ENCODE data around the gene GRIK2.

Gene GRIK2

DNA sequence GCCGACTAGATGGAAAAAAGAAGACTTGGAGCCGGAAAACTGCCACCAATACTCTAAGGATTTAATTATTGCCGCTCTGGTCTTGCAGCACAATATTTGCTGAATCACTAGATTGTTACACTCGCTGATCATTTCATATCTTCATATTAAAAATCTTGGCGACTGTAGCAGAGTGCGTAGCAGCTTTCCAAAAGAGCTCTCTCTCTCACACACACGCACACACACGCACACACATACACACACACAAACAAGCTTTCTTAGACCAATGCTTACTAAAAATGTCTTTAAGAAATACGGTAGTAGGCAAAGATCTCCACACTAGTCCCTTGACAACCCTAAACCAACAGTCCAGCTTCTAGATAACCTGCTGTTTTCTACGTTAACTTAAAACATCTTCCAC lies 7.7 kb downstream of the GRIK2 start:
- no peak for DNase-seq

DNA sequence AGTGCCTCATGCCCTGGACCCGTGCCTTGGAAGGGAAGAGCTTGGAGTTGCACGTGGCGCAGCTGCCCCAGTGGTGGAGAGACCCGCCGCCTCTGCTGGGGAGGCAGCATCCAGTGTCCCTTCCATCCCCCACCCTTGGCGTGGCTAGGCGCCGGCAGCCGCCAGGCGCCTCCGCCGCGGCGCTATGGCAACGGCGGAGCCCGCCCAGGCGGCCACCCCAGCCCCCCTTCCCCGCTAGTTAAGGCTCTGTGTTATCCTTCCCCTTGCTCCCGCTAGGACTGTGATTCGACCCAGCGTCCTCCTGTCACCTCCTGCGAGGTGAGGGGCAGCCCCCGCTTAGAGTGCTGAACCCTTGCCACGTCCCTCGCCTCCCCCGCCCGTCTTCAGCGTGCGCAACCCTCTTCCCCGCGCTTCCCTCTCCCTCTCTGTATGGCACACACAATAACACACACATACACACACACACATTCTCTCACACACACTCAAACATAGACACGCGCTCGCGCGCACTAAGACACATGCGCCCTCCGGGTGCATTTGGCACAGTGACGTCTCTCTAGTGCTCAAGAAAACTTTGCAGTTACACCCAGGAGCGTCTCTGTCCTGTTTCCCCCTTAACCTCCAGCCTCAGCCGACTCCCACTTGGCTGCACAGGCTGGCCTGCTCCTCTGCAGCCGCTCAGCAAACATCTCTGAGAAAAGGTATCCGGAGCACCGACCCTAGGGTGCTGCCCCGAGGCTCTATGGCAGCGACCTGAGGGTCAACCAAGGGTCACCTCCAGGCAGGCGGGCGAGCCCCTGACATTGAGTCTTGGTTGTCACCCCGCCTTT lies 8.5 kb downstream of the GRIK2 start:
- no peak for DNase-seq

DNA sequence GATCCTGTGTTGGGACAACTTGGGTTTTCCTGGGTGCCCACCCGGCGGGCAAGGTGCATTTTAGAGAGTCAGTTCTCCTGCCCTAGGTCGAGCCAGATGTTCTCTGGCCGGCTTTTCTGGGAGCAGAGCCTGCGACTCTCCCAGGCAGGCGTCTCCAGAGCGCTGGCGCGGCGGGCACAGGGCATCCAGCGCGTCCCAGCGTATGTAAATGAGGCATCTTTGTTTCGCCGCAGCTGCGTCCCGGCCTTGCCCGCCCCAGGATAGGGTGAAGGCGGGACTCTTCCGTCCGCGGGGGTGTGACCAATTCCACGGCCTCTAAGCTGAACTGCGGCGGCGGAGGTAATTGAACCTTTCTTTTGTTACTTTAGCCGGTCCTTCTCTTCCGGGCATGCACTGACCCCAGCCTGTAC lies 9.1 kb downstream of the GRIK2 start:
- DNase-seq, result no peak

DNA sequence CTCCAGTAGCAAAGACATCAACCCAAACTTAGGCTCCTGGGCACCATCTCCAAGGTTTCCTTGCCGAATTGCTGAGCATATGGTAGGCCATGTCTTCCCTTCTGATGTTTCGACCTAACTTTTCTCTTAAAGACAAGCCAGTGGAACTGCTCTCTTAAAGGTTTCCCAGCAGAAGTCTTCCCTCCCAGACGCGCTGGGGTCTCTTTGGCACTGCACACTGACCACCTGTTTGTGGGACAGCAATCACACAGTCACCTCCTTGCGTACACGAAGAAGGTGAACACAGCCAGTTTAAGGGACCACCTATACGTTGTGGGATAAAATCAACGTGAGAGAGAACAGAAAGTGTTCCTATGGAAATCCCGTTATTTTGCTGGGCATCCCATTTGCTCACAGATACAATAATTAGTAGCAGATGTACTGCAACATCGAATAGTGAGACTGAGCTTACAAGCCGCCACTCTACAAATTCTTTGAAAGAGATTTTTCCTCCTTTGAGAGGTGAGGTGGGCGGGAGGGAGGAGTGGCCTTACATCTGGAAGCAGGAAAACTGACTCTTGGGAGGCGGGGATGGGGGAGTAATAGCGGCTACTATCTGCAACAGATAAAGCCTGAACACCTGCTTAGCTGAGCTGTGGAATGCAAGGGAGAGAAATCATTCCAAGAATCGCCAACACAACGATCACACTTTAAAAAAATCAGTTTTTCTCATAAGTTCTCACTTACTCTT lies 9.9 kb downstream of the GRIK2 start:
- no peak for DNase-seq

DNA sequence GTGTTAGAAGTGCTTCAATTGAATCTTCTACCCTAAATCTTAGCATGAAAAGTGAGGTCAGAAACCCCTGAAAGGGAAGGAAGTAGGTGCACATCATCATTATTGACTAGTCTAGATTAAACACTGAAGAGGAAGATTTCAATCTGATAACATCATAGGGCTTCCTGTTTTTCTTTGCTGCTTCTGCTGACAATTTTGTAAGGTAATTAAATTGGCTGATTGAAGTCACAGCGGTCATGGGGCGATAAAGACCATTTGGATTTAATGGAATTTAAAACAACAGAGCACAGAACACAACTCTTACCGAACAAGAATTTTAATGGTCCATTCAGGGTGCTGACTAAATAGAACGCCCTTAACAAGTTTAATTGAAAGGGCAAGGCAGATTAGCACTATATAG lies 11.3 kb downstream of the GRIK2 start:
- DNase-seq, result no peak

DNA sequence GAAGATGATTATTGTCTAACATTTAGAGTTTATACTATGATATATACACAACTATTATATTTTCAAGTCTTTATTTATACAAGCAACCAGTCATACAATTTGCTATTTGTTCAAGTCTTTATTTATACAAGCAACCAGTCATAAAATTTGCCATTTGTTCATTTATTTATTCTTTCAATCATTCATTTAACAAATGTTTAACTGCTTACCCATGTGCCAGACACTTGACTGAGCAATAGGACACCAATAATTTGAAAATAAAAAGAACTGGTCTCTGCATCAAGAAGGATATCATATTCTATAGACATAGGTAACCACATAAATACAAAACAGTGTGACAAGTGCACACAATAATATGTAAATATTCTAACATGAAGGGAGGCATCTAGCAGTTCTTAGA lies 20.3 kb downstream of the GRIK2 start:
- DNase-seq, result no peak

DNA sequence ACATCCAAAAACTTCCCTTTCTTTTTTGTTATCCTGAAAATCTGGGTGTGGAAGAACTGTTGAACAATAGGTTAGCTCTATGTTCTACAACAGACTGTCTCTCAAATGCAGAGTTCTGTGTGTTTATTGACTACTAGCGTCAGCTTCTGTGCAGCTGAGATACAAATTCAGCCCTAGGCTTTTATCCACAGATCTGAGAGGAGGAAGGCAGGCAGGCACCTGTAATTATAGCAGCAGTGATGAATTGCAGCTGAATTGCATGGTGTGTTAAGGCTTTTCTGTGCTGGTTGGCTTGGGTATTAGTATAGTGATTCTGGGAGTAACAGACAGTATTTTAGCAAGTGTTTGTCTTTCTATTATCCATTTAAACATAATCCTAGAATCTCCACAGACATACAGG lies 24.4 kb downstream of the GRIK2 start:
- no peak for DNase-seq

DNA sequence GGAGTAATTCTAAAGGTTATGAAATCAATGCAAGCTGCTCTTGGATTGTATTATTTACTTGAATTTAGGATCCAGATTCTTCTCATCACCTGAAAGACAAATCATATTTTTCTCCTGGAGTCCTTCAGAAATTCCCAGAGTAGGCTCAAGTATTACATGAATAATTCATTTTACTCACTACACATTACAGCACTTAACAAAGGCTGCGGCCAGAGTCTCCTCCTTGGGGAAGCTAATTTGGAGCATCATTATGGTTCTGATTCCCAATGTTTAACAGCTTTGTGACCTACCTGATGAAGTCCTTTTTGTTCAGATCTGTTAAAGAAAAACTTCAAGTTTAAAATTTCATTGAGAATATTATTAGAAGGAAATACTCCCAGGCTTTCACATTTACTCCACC lies 28.7 kb downstream of the GRIK2 start:
- DNase-seq, result no peak

DNA sequence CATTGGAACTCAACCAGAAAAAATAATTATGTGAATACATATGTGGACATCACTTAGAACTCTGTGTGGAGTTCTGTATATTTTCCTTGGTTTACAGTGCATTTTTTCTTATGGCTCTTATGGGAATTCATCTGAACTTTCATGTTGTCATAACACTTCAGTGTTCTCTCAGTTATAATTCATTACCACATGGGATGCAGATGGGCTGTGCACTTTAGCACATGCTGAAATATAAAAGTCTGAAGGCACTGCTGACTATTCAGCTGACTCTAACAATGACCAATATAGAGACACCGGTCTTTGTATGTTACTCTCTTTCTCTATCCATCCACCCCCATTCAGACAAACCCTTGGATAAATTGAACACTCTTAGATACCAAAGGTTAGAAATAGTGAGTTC lies 29.3 kb downstream of the GRIK2 start:
- DNase-seq, result no peak

DNA sequence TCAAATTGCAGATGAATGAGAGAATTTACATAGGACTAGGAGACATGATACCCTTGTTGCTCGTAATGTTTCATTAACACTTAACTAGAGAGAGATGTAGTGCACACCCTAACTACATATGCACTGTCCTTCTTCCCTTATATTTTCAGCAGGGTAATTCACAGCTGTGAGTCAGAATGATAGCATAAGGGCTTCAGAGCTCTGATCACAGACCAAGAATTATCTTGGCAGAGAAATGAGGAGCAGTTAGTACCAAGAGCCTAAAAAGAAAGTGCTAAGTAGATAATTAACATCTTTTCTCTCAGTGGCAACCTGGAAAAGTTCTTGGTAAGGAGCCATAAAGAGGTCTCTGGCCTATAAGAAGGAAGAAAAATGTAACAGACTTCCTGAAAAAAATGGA lies 35.8 kb downstream of the GRIK2 start:
- no peak for DNase-seq

DNA sequence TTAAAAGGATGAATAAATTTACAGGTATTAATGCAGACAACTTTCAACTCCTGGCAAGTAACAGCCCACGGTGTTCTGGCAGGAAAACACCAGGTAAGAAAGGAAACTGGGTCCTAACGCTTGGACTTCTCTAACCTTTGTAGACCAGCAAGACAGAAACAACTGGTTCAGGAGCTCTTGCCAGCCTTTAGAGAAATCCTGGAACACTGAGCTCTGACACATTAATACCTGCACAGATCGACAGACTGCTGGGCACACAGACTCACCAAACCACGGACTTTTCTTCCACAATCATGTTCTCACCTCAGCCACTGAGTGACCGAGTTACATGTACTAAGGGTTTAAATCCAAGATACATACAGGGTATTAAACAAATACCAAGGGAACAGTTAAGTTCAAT lies 36.3 kb downstream of the GRIK2 start:
- DNase-seq, result no peak

DNA sequence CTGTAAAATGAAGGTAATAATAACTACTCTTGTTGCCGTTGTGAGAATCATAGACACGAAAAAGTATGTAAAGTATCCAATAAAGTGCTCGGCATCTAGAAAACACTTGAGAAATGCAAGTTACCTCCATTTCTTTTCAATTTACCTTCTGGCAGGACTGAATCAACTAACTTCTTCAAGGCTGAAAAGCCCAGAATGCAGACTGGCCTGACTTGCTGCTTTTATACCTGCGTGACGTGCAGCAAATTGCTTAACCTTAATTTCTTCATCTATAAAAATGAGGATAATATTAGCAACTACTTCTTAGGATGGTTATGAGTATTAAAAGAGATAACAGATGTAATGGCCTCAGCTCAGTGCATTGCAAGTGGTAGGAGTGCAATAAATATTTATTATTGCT lies 39.6 kb downstream of the GRIK2 start:
- DNase-seq, result no peak

DNA sequence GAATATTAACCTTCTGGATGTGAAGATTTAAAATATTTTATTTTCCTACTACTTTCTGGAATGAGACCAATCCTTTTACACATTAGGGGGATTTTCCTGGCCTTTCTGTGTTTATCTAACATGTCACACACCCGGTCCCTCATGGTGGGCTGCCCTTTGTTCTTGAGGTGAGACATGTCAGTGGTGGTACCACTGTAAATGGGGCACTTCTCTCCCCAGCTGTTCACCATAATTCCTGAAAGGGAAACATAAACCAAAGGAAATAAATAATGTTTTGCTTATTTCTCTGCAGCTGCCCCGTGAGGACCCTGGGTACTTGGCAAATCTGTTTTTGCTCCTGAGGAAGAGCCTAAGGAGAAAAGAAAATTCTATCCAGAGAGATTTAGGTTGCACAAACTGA lies 41.1 kb downstream of the GRIK2 start:
- DNase-seq, result no peak

DNA sequence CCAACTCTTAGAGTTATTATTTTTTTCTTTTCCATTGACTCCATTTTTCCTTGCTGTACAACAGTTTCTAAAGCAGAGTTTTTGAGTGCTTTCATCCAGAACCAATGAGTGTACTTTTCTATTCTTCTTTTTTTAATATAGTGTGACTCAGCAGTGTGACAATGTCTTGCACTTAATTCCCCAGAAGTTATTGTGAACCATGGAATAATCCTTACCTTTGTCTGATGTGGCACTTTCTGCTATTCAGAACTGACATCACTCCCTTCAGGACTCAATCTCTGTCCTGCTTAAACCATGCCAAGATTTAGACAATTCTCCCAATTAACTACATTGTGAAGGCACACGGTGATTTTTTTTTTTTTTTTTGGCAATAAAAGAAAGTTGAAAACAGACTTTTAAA lies 41.5 kb downstream of the GRIK2 start:
- DNase-seq, result no peak

DNA sequence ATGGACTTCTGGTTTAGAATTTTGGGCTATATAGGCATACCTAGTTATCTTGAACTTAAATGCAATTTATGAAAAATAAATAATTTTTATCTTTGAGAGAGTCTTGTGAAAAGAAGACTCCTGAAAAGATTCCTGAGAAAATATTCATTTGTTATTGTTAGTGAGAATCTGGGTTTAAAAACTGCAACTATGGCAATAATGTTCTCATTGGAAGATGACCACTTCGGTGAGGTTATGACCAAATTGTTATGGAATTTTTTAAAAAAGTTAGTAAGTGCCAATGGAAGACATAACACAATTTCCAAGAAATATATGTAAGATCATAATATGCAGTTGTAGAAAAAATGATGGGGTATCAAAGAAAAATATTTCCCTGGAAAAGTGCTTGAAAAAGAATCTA lies 46.3 kb downstream of the GRIK2 start:
- DNase-seq, result no peak

DNA sequence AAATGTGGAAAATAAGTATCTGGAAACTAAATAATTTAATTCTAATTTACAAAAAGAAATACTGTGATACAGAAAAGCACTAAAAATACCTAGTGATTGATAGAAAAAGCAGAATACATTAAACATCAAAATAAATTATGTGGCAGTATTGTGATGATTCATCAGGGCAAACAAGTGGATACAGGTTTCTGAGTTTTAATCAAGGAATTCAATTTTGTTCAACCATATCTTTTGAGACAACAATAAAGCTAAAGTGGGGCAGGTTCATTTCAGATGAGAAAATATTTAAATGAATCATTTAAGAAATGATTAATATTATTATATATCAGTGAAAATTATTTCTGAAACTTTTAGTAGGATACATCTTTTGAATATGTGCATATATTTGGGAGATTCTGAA lies 49.8 kb downstream of the GRIK2 start:
- no peak for DNase-seq

DNA sequence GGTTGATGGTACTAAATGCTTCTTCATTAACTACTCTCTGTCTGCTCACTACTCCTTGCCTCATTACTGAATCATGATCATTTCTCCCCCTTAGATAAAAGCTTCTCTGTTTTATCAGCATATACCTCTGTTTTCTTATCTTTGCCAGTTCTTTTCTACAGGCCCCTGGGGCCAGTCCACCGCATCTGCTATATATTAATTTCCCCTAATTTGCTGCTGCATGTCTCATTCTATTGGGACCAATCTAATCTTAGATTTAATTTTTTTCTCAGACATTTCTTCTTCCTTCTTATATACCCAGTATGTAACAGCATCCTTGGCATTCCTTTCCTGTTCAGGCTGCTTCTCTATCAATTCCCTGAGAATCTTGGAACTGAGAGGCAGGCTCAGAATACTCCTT lies 51.2 kb downstream of the GRIK2 start:
- no peak for DNase-seq

DNA sequence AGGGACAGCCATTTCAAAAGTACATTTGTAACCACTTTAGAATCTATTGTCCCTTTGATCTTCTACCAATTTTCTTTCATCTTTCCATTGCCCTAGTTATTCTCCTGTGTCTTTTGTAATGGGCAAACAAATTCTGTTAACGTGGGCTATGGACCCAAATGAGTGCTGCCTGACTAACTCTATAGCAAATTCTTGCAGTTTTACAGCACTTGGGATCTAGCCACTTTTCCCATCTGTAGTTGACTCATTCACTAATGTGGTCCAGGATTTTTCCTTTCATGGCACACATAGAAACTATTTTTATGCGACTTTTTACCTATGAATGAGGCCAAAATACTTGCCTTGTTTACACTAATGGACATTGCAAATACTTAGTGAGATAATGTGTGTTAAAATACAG lies 52.0 kb downstream of the GRIK2 start:
- no peak for DNase-seq

DNA sequence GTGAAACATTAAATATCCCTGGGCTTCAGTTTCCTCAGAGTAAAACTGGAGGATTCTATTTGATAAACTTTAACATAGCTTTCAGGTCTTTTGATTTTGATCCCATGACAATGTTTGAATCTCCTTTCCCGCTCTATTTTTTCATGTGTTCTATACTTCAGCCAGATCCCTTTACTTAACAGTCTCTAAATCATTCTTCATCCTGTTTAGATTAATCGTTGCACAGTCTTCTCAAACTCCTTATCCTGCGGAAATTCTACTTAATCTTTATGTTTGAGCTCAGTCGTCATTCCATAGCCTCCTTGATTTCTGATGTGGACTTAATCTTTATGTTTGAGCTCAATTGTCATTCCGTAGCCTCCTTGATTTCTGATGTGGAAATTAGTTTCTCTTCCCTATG lies 57.4 kb downstream of the GRIK2 start:
- no peak for DNase-seq

DNA sequence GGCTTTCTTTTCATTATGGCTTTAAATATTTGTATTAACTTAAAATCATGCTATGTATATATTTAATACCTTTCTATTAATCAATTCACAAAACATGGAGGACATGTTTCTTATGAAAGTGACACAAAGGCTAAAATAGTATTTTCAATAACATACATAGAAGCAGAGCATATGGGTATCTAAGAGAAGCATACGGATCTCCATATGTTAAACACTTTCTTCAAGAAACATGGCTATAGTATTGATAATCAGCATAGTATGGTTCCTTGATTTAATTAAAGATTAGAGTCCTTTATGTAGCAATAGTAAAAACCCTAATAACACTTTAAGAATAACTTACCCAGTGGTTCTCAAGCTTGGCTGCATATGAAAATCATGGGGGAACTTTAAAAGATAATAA lies 58.5 kb downstream of the GRIK2 start:
- DNase-seq, result no peak

DNA sequence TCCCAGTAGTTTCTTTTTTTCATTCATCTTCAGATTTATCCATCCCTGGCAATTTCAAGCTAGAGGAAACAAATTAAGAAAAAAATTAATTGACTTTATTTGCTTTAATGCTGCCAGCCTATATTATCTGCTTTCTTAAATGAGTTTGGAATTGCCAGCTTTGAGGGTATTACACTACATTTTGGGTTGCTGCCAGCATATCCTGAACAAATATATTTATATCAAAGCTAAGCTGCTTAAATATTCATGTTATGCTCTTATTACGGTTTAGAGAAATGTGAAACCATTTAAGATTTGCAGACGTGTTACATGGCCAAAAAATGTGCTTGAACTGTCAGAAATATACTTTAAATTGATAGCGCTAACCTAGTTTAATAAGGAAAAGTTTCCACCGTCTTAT lies 59.7 kb downstream of the GRIK2 start:
- no peak for DNase-seq

DNA sequence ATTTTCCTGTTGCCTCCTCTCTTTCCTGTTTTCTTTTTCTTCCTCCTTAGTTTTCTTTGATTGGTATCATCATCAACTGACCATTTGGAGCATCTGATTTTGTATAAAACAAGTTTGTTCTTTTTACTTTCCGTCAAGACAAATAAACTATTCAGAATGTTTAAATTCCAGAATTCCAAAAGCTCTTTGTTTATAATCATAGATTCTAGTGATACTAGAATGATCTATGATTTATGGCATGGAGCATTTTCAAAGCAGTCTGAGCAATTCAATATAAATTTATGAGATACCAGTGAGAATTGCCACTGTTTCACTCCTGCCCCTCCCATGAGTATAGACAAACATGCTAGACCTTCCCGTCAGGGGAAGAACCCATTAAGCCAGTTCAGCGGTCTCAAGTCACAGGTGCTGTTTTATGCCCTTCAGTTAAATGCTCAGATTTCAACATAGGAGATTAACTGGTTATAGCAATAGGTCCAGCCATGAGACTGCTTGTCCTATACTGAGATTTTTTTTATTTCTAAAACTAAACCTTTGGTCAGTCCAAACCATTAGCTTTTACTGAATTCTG lies 60.7 kb downstream of the GRIK2 start:
- DNase-seq, result no peak

DNA sequence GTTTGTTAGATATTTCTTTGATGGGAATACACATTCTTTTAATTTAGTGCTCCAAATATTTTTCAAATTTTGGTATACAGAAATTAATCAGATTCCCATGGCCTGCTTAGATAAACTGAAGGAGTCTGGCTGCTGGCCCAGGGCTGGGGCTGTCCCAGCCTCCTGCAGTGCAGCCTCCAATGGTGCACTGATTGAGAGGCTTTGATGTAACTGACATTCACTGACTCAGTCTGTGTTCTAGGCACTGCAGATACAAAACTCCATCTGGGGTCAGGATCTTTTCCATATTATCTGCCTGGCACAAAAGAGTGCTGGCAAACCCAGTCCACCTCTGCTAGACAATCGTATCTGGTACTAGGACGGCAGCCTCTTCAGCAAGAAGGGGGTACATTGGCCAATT lies 64.8 kb downstream of the GRIK2 start:
- DNase-seq, result no peak

DNA sequence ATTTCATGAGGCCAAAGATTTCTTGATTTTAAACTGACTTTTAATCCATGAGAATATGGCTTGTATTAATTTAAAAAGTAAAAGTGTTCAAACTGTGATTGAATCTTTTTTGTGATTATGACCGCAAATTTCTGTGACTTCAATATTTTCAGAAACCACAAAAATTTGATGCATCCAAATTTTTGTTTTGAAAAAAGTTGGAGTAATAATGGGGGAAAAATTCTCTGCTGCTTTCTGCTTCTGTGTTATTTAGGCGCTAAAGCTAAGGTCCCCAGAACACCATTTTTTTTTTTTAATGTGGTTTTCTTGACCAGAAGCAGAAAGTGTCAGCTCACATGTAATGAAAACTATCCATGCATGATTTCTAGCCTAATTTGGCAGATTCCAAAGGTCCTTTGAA lies 65.3 kb downstream of the GRIK2 start:
- DNase-seq, result no peak

All from stimulated activated CD4-positive, alpha-beta T cell treated with anti-CD3 and anti-CD28 coated beads, Interleukin-4, amount 100 ng/mL, for 1 hour (primary cell).